Activated CD8-positive, alpha-beta T cell treated with anti-CD3 and anti-CD28 coated beads, Interleukin-2, amount 10 ng/mL, durations not matched to agents 7 days and 5 days (primary cell): Measurements from ENCODE around the gene ZDHHC13. TPM values are rescaled to one million over a fixed set of nuclear protein-coding genes. Genes with fewer than 3 reads are reported as not detected.
A peak's percentile ranks its signal among the peaks of the same experiment; 100 is the strongest.
"Not testable (repeated sequence)": the region's sequence is repeated elsewhere in the genome, so short reads cannot be mapped to it uniquely, and the experiment has no call there.

Experiments
- ATAC-seq: fragments of 150-1000 bp; cut with Tn5 transposase; one replicate; pipeline ENCODE4 v1.10.0; 2021; ENCODE audit warnings: moderate library complexity
- CTCF ChIA-PET: fragments of 350-600 bp; sonication (Branson Sonifier 250); formaldehyde crosslinking; loops from one replicate; lab custom pipeline; 2021; ENCODE audit warnings: antibody characterized with exemption; lab: Charles Lee
- POLR2A ChIA-PET: fragments of 350-600 bp; sonication (Branson Sonifier 250); formaldehyde crosslinking; loops from one replicate; lab custom pipeline; 2021; ENCODE audit warnings: antibody characterized with exemption; lab: Charles Lee
- DNase-seq: peaks from one replicate; pipeline ENCODE4 v3.0.0-alpha.2; 2020
- H3K27ac Mint-ChIP-seq: one replicate; pipeline ENCODE4 v1.8.0; 2021; ENCODE audit warnings: mild to moderate bottlenecking, mixed read lengths
- H3K27me3 Mint-ChIP-seq: one replicate; pipeline ENCODE4 v1.8.0; 2021; ENCODE audit warnings: low read depth, mixed read lengths
- H3K36me3 Mint-ChIP-seq: one replicate; pipeline ENCODE4 v1.8.0; 2021; ENCODE audit warnings: low read depth, mixed read lengths
- H3K4me1 Mint-ChIP-seq: one replicate; pipeline ENCODE4 v1.8.0; 2021; ENCODE audit warnings: low read depth, mixed read lengths
- H3K4me3 Mint-ChIP-seq: one replicate; pipeline ENCODE4 v1.8.0; 2021; ENCODE audit warnings: mild to moderate bottlenecking, mixed read lengths
- H3K9me3 Mint-ChIP-seq: one replicate; pipeline ENCODE4 v1.8.0; 2022; ENCODE audit warnings: mixed read lengths; ENCODE audit not compliant: insufficient read depth
- total RNA-seq, 2 experiments: library from RNA; stranded (reverse); gene quantifications; one replicate each; pipeline ENCODE4 v1.2.3, GENCODE V29; 2021

The ZDHHC13 gene
- total RNA-seq, 2 experiments from 2014 or later, result 23.9 to 25.7 TPM

DNA sequence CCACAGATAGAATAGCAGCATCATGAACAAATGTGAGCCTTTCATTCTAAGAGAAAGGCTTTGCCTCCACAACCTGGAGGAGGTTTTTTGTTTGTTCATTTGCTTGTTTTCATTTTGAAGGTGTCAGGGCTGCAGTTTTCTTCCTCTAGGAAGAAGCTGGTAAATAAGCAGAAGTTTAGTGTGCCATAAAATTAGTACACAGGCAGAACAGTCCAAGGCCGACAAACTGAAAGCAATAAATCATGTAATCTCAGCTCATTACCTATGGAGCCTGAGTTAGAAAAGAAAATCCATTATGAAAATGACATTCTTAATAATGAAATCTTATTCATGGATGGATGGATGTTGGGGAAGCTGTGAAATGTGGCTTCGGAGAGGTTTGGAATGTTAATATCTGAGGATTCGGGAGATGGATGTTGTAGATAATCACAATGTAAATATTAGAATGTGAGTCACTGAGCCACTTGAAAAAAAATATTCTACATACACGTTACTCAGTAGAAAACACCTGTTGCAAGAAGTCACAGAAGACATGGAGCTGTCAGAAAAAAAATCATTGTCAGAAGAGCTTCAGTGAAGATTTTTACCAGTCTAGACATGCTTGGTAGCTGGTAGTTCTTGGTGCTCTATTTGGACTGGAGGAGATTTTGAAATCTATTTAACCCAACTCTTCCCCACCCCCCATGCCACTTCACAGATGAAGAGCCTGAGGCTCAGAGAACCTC, 15.0 kb upstream of the ZDHHC13 start:
- ATAC-seq, result no peak
- Mint-ChIP-seq H3K4me3 (no peak overlapping the region), H3K36me3 (no peaks in the 10 kb centered on the region), H3K9me3 (no peaks in the 10 kb centered on the region), H3K27ac (no peak overlapping the region), H3K27me3 (peaks cover 26% of the 10 kb centered on the region), H3K4me1 (no peaks in the 10 kb centered on the region)
- ChIA-PET CTCF (interaction anchor here (1.9 kb wide), 1 partner anchor 25 kb away, joined by 7 read pairs; no protein-coding TSS in a partner anchor), POLR2A (no interaction called here)
- DNase-seq, result no peak

DNA sequence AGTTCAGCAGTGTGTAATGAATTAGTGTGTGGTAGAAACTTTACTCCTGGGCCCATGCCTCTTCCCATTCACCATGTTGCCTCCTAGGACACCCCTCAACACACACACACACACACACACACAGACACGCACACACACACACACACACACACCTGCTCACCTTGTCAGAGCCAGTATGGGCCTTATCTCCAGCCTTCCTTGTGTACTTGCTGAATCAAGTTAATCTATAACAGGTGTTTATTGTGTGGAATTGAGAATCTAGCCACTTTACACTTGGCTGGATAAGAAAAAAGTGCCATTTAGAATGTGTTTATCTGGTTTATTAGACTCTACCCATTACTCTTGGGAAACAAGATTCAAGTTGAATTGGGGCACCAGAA, 14.5 kb upstream of the ZDHHC13 start:
- no peak overlapping the region for H3K27ac Mint-ChIP-seq
- CTCF ChIA-PET, result interaction anchor here (2.0 kb wide), 1 partner anchor 25 kb away, joined by 5 read pairs; no protein-coding TSS in a partner anchor
- no peak for DNase-seq
- no peaks in the 10 kb centered on the region for H3K36me3 Mint-ChIP-seq
- no peaks in the 10 kb centered on the region for H3K4me1 Mint-ChIP-seq
- POLR2A ChIA-PET, result no interaction called here
- no peak for ATAC-seq
- no peaks in the 10 kb centered on the region for H3K9me3 Mint-ChIP-seq
- H3K27me3 Mint-ChIP-seq, result peaks cover 25% of the 10 kb centered on the region
- H3K4me3 Mint-ChIP-seq, result no peak overlapping the region

DNA sequence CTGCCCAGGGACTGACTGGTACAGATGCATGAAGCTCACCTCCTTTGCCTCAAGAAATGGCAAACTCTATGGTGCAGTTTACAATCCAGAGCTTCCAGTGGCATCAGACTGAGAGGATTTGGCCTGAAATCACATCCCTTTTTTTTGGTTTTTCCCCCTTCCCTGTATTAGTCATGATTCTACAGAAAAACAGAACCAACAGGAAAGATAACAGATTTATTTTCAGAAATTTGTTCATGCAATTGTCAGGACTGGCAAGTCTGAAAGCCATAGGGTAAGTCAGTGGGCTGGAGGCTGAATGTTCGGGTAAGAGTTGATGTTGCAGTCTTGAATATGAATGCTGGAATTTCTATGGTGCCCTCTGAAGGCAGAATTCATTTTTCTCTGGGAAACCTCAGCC, 12.0 kb upstream of the ZDHHC13 start:
- peaks cover 22% of the 10 kb centered on the region for H3K27me3 Mint-ChIP-seq
- H3K4me3 Mint-ChIP-seq, result no peak overlapping the region
- ATAC-seq, result no peak
- H3K36me3 Mint-ChIP-seq, result no peaks in the 10 kb centered on the region
- ChIA-PET CTCF (no interaction called here), POLR2A (no interaction called here)
- no peak overlapping the region for H3K27ac Mint-ChIP-seq
- no peaks in the 10 kb centered on the region for H3K4me1 Mint-ChIP-seq
- no peaks in the 10 kb centered on the region for H3K9me3 Mint-ChIP-seq
- DNase-seq, result no peak

DNA sequence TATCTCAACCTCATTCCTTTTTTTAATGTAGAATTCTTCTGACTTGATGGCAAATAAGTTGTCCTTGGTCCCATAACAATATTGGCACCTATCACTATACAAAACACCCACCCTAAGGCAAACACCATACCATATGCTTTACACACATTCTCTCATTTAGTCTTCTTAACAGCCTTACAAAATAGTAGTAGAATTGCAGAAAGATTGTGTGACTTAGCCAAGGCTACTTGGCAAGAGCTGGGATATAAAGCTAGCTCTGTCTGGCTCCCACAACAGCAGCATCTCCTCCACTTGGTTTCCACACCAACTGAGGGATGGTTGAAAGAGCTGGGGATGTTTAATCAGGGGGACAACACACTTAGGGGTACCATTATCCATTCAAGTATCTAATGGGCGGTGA, 9.8 kb upstream of the ZDHHC13 start:
- no peaks in the 10 kb centered on the region for H3K36me3 Mint-ChIP-seq
- CTCF ChIA-PET, result no interaction called here
- H3K4me1 Mint-ChIP-seq, result no peaks in the 10 kb centered on the region

DNA sequence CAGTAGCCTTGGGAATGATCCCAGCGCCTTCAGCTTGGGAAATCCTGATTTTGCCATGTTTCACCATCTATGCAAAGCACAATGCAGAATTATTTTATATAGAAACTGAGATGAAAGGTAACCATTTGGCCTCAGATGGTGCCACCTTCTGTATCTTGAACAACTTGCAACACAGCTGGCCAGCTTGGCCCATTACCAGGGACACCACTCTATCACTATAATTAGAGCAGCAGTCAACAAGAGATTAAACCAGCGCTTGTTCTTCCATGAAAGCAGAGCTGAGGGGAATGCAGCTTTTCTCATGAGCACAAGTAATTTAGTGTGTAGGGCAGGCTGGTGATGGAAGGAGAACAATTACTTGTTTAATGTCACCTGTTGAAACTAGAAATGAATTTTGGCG, 6.7 kb upstream of the ZDHHC13 start:
- peaks cover 17% of the 10 kb centered on the region for H3K27me3 Mint-ChIP-seq
- no peaks in the 10 kb centered on the region for H3K36me3 Mint-ChIP-seq
- no peaks in the 10 kb centered on the region for H3K4me1 Mint-ChIP-seq
- ChIA-PET CTCF (interaction anchor here (1.4 to 2.8 kb wide), 2 partner anchors 33 to 39 kb away, joined by 5 to 10 read pairs; no protein-coding TSS in a partner anchor), POLR2A (no interaction called here)
- ATAC-seq (no peak), DNase-seq (no peak)
- no peaks in the 10 kb centered on the region for H3K9me3 Mint-ChIP-seq
- H3K4me3 Mint-ChIP-seq, result no peak overlapping the region
- H3K27ac Mint-ChIP-seq, result no peak overlapping the region

More for the DNA sequence above, 9.8 kb upstream of the ZDHHC13 start:
- no peak overlapping the region for H3K4me3 Mint-ChIP-seq
- no peak for DNase-seq
- ATAC-seq, result no peak
- H3K27me3 Mint-ChIP-seq, result peaks cover 18% of the 10 kb centered on the region
- H3K27ac Mint-ChIP-seq, result no peak overlapping the region
- H3K9me3 Mint-ChIP-seq, result no peaks in the 10 kb centered on the region
- POLR2A ChIA-PET, result interaction anchor here (0.6 kb wide), 2 partner anchors 290 to 430 kb away, joined by 3 read pairs; no protein-coding TSS in a partner anchor

DNA sequence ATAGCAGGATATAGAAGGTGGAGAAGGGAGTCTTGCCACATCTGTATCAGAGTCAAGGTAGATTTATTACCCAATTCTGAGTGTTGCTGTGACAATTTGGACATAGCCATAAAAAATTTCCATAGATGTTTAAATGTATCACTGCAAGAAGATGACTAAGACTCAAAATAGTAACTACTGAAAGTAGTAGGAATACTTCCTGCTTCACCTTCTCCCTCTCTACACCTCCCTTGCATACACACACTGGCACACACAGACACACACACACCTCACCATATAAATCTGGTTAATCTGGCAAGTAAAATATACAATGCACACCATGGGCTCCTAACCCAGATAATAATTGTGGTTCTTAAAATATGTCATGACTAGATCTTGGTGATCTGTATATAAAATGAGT, 5.2 kb upstream of the ZDHHC13 start:
- Mint-ChIP-seq H3K27ac (no peak overlapping the region), H3K9me3 (no peaks in the 10 kb centered on the region), H3K27me3 (peaks cover 17% of the 10 kb centered on the region), H3K4me3 (no peak overlapping the region), H3K36me3 (no peaks in the 10 kb centered on the region), H3K4me1 (peaks cover 4% of the 10 kb centered on the region)
- ChIA-PET POLR2A (no interaction called here), CTCF (interaction anchor here (1.4 to 2.8 kb wide), 2 partner anchors 34 to 41 kb away, joined by 5 to 10 read pairs; no protein-coding TSS in a partner anchor)
- ATAC-seq, result no peak
- DNase-seq, result no peak

DNA sequence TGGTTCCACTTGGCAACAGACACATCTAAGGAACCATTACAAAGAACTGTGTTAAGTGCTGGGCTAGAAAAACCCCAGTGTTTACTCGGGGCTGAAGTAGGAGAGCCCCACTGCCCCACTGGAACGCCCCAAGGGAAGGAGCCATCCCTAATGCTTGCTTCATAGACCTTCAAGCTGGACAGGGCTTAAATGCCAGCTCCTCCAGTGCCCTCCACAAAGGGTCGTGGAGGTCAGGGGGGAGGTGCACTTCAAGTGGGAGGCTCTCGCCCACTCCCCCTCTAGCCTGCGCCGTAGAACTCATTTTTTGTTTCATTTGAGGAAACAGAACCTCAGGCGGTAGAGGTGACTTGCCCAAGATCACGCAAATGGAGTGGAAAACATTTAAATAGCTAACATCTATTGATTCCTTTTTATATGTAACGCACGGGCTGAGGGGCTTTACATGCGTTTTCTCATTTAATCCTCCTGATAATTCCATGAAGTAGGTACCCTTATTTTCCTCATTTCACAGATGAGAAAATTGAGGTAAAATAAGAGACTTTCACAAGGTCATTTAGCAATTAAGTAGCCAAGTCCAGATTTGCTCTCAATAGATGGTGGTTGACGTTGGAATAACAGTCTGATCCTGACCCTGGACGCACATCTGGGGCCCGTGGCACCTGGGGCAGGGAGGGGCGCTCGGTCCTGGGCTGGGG, 545 bp upstream of the ZDHHC13 start:
- CTCF ChIA-PET, result interaction anchor here (0.8 to 1.8 kb wide), 3 partner anchors 29 to 46 kb away, joined by 3 to 13 read pairs (median 5); no protein-coding TSS in a partner anchor
- no peaks in the 10 kb centered on the region for H3K9me3 Mint-ChIP-seq
- POLR2A ChIA-PET, result interaction anchor here (0.6 kb wide), 1 partner anchor 127 kb away, joined by 3 read pairs; no protein-coding TSS in a partner anchor
- peaks cover 29% of the 10 kb centered on the region for H3K36me3 Mint-ChIP-seq
- peak; percentile 23 for DNase-seq
- peaks cover 36% of the 10 kb centered on the region for H3K4me1 Mint-ChIP-seq
- no peak for ATAC-seq
- peaks cover 15% of the 10 kb centered on the region for H3K27me3 Mint-ChIP-seq
- peak overlapping the region; percentile 88 for H3K4me3 Mint-ChIP-seq
- peak overlapping the region; percentile 88 for H3K27ac Mint-ChIP-seq

DNA sequence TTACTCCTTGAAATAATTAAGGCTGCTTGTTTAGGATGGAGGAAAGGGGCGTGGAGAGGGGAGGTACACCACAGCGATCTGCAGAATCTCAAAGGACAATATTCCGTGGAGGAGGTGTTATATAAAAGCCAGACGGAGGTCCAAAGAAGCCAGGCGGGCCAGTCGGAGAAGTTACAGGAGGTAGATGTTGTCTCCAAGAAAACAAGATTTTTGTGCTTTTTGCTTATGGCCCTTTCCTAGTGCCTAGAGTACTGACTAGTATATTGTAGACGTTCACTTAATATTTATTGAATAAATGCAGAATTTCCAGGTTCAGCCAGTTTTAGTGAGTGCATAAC, 761 bp downstream of the ZDHHC13 start:
- ChIA-PET POLR2A (no interaction called here), CTCF (no interaction called here)
- H3K36me3 Mint-ChIP-seq, result peaks cover 36% of the 10 kb centered on the region
- peak overlapping the region; percentile 41 for H3K27ac Mint-ChIP-seq
- ATAC-seq (no peak), DNase-seq (no peak)
- peaks cover 10% of the 10 kb centered on the region for H3K27me3 Mint-ChIP-seq
- H3K9me3 Mint-ChIP-seq, result no peaks in the 10 kb centered on the region
- H3K4me3 Mint-ChIP-seq, result peak overlapping the region; percentile 88
- H3K4me1 Mint-ChIP-seq, result peaks cover 41% of the 10 kb centered on the region

DNA sequence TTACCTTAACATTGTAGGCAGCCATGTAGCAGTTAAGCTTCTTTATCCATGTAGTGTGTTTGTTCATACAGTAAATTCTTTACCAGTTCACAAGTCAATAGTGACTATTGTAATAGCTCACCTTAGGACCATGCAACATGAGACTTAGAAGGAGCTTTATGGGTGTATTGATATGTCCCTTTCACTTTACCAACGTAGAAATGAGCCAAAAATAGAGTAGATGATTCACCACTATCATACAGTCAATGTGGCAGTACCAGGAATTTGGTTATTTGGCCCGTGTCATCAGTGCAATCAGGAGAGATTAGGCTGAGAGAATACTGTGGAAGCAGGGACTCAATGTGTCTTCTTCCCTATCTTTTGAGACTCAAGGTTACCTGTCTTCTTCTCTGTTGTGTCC, 4.7 kb downstream of the ZDHHC13 start:
- H3K27me3 Mint-ChIP-seq, result no peaks in the 10 kb centered on the region
- CTCF ChIA-PET, result interaction anchor here (1.4 to 1.6 kb wide), 2 partner anchors 45 to 50 kb away, joined by 5 to 8 read pairs; no protein-coding TSS in a partner anchor
- no peak overlapping the region for H3K27ac Mint-ChIP-seq
- peaks cover 55% of the 10 kb centered on the region for H3K36me3 Mint-ChIP-seq
- peaks cover 38% of the 10 kb centered on the region for H3K4me1 Mint-ChIP-seq
- DNase-seq (no peak), ATAC-seq (no peak)
- no peaks in the 10 kb centered on the region for H3K9me3 Mint-ChIP-seq
- H3K4me3 Mint-ChIP-seq, result no peak overlapping the region
- POLR2A ChIA-PET, result no interaction called here

DNA sequence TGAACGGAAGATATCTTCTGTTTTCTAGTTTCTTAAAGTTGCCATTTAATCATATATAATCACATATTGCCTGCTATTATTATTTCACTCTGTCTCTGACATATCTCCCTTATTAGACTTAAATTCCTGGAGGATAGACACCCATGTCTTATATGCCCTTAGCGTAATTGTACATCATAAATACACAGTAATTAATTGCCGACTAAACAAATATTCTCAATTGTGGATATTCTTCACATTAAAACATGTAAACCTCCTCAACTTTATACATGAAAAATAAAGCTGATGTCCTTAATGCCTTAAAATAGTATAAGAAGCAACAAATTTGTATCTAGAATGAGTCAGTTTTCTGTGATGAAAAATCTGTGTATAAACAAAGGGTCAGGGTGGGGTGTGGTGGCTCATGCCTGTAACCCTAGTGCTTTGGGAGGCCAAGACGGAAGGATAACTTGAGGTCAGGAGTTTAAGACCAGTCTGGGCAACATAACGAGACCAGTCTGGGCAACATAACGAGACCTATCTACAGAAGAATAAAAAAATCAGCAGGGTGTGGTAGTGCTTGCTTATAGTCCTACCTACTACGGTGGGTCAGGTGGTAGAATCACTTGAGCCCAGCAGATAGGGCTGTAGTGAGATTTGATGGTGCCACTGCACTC, 6.1 kb downstream of the ZDHHC13 start:
- no peak overlapping the region for H3K27ac Mint-ChIP-seq
- peaks cover 69% of the 10 kb centered on the region for H3K36me3 Mint-ChIP-seq
- H3K27me3 Mint-ChIP-seq, result no peaks in the 10 kb centered on the region
- ChIA-PET CTCF (interaction anchor here (1.6 kb wide), 1 partner anchor 46 kb away, joined by 5 read pairs; no protein-coding TSS in a partner anchor), POLR2A (no interaction called here)
- H3K9me3 Mint-ChIP-seq, result no peaks in the 10 kb centered on the region
- no peak overlapping the region for H3K4me3 Mint-ChIP-seq
- H3K4me1 Mint-ChIP-seq, result peaks cover 32% of the 10 kb centered on the region
- DNase-seq, result no peak
- ATAC-seq, result no peak

DNA sequence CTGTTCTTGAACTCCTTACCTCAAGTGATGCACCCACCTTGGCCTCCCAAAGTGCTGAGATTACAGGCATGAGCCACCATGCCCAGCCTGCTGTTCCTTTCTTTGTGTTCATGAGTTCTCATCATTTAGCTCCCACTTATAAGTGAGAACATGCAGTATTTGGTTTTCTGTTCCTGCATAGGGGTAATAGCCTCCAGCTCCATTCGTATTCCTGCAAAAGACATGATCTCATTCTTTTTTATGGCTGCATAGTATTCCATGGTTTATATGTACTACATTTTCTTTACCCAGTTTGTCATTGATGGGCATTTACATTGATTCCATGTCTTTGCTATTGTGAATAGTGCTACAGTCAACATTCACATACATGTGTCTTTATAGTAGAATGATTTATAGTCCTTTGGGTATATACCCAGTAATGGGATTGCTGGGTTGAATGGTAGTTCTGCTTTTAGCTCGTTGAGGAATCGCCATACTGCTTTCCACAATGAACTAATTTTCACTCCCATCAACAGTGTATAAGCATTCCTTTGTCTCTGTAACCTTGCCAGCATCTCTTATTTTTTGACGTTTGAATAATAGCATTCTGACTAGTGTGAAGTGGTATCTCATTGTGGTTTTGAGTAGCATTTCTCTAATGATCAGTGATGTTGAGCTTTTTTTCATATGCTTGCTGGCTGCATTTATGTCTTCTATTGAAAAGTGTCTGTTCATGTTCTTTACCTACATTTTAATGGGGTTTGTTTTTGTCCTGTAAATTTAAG, 9.8 kb downstream of the ZDHHC13 start:
- peaks cover 57% of the 10 kb centered on the region for H3K36me3 Mint-ChIP-seq
- POLR2A ChIA-PET, H3K9me3 Mint-ChIP-seq, H3K4me1 Mint-ChIP-seq, H3K27me3 Mint-ChIP-seq, ATAC-seq, H3K27ac Mint-ChIP-seq, CTCF ChIA-PET, H3K4me3 Mint-ChIP-seq, DNase-seq: not testable (repeated sequence)
